Omental fat pad (tissue), 4 donors: ENCODE data around the gene UST. TPM values are rescaled to one million over a fixed set of nuclear protein-coding genes. Genes with fewer than 3 reads are reported as not detected.

Experiments
- ATAC-seq: fragments of 150-250 bp; one replicate; pipeline ENCODE4 v1.9.1; 2016; ENCODE audit warnings: mild to moderate bottlenecking, moderate library complexity; ENCODE audit not compliant: low FRiP score
- DNase-seq: peaks from one replicate; pipeline ENCODE4 v3.0.0-alpha.2; 2019; ENCODE audit warnings: low spot score
- total RNA-seq, 4 donors: library from RNA; depleted of rRNA; stranded (reverse); fragments of >200 nt; gene quantifications; one replicate each; pipeline ENCODE4 v1.1.0, GENCODE V29; 2016
- TF ChIP-seq, protein P1 (sequence below), 3 donors: fragments of 450-650 bp; IDR thresholded peaks; one replicate each; pipeline ENCODE4 v1.5.1; 2016 to 2017; ENCODE audit warnings: antibody characterized with exemption in 3 of 3, mild to moderate bottlenecking in 3 of 3, moderate library complexity in 2 of 3

UST gene
- total RNA-seq, 4 donors from 2014 or later = 9.2 to 20.8 (median 15.0) TPM

DNA sequence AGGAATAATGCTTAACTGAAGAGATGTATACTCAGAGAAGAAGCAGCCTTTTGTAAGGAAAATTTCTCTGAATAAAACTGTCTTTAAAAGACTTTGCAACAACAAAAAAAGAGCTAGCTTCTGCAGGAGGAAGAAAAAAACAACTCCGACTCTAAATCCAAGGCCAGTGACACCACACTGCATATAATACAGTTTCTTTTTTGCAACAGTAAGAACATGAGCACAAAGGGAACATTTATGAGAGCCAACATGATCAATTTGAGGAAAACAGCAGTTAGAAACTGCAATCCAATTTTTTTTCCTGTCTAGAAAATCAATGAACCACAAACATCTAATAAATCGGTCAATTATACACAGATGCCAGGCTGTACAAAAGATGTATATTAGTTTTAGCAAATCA lies 42.9 kb upstream of the UST start:
- TF ChIP-seq, protein P1, sequence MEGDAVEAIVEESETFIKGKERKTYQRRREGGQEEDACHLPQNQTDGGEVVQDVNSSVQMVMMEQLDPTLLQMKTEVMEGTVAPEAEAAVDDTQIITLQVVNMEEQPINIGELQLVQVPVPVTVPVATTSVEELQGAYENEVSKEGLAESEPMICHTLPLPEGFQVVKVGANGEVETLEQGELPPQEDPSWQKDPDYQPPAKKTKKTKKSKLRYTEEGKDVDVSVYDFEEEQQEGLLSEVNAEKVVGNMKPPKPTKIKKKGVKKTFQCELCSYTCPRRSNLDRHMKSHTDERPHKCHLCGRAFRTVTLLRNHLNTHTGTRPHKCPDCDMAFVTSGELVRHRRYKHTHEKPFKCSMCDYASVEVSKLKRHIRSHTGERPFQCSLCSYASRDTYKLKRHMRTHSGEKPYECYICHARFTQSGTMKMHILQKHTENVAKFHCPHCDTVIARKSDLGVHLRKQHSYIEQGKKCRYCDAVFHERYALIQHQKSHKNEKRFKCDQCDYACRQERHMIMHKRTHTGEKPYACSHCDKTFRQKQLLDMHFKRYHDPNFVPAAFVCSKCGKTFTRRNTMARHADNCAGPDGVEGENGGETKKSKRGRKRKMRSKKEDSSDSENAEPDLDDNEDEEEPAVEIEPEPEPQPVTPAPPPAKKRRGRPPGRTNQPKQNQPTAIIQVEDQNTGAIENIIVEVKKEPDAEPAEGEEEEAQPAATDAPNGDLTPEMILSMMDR (IDR thresholded peaks at IDR 0.05) = no peak
- no peak for ATAC-seq
- DNase-seq = no peak

DNA sequence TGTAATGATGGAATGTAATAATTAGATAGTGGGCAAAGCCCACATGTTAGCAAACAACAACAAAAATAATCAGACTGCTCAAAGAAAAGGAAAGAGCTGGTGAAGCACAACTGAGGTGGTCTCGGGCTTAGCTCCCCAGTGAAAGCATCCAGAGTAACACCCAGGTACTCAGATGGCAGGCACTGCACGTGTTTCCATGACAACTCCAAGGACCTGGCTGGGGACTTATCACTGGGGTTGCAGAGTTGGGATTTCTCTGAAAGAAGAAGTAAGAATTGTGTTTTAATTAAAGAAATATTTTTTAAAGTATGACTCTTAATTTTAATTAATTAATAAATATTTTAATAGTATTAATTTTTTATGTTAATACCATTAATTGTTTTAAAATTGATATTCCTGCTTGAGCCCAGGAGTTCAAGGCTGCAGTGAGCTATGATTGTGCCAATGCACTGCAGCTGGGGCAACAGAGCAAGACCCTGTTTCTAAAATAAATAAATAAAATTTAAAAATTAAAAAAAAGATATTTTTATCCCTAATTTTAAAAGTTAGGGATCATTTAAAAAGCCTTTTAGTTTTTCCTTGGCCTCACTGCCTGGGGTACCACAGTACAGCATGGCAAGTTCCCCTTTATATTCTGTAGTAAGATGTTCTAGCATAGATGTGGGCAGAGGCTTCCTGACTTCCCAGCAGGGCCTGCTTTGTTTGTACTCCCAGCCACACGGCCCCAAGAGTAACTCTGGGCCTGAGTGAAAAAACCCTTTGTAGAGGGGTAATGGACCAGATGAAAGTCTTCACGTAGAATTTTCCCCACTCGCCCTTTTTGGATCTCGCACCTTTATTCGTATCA lies 42.2 kb upstream of the UST start:
- ATAC-seq = no peak
- DNase-seq = no peak
- TF ChIP-seq, protein P1 (IDR thresholded peaks at IDR 0.05) = no peak

DNA sequence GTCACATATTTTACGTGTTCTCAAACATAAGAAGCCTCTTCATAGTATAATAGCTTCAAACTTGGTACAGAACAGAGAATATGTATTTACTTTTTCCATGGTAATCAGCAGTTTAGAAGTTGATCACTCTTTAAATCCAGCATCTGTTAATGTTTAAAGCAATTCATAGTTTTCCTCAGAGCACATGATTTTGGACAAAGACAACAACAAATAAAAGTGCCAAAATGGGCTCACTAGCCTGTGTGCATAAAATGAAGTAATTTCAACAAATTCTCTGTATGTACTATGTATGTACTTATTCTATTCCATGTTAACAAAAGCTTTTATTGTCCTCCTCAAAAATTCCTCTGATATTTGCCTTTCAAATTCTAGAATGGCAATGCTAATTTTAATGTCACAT lies 38.1 kb upstream of the UST start:
- ATAC-seq = no peak
- TF ChIP-seq, protein P1 (IDR thresholded peaks at IDR 0.05) = no peak
- no peak for DNase-seq

DNA sequence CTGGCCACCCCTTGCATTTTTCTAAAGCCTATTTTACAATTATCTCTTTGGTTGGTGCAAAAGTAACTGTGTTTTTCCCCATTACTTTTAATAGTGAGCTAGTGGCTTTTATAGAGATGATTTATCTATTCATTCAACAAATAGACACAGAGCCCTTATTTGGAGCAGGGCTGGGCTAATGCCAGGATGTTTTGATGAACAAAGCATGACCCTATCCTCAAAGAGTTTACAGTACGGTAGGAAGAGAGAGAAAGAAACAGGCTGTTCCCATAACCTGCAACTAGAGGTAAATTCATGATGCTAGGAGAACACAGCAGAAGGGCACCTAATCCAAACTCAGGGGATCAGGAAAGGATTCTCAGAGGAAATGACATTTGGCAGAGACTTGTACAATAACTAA lies 37.3 kb upstream of the UST start:
- ATAC-seq (no peak), DNase-seq (no peak)
- TF ChIP-seq, protein P1 (IDR thresholded peaks at IDR 0.05) = no peak

DNA sequence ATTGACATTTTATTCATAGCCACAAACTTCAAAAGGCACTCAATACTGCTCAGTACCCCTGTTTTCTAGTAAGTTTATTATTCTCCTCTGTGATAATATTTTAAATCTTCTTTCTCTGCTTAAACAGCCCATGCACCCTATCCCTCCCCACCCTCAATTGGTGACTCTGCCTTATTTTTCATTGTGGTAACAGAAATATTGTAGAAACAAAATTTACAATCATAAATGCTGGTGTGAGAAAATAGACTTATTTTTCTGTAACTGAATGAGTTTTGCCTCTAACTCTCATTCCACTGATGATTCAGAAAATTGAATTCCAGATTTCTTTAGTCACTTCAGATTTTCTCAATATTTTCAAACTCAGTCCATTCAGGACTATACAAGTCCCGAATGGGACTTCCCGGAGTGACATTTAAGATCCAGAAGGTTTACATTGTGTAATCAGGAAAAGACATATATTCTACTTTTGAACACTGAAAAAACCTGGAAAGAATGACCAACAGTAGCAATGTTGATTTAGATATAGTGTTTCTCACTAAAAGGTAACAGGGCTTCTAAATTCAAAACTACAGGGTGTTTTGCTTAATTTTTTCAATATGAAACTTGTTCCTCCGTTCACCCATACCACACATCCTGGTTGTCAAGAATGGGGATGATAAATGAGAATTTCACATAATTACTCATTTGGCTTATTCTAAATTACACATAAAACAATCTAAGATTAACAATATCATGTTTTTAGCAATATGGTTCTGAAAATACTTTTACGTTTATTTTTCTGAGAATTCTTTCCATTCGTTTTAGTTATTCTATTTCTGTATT lies 34.8 kb upstream of the UST start:
- TF ChIP-seq, protein P1 (IDR thresholded peaks at IDR 0.05) = no peak
- DNase-seq = no peak
- ATAC-seq = no peak

DNA sequence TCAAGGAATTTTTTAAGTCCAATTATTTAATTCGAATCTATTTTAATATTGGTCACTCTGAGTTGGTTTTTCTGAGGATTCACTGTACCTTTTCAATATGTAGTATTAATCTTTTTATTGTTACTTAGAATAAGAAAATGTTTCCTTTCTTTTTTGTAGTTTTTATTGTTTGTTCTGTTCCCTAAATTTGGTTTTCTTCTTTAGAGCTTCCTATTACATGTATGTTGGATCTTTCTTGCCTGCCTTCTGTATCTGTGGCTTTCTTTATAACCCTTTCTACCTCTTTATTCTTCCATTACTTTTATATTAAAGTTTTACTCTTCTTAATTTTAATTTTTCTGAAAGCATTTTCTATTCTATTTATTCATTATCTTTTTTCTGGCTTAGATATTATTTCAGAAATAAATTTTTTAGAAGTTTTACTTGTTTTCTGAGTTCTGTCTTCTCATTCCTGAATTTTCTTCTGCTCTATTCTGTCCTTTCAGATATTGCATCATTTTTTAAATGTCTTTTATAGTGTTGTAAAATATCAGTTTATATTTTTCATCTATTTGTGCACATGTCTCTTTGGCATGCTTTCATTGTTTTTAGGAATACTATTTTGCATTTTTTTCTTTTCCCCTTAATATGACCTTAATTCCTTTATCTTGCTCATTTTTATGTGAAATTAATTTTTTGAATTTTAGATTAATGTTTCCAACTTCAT lies 33.6 kb upstream of the UST start:
- no peak for ATAC-seq
- no peak for DNase-seq
- TF ChIP-seq, protein P1 (IDR thresholded peaks at IDR 0.05) = no peak
